Chondrocyte (in vitro differentiated cells): ENCODE results near the gene SLC24A4. TPM values are rescaled to one million over a fixed set of nuclear protein-coding genes. Genes with fewer than 3 reads are reported as not detected.

Experiments used
- DNase-seq: peaks from one replicate; pipeline ENCODE4 v3.0.0; 2021; ENCODE audit warnings: mixed read lengths, low spot score
- H3K27ac Mint-ChIP-seq: one replicate; pipeline ENCODE4 v1.8.0; 2021; ENCODE audit warnings: mild to moderate bottlenecking, moderate library complexity, mixed read lengths; ENCODE audit not compliant: unreplicated experiment
- H3K27me3 Mint-ChIP-seq: 2 replicates; pipeline ENCODE4 v1.8.0; 2021; ENCODE audit warnings: low read depth, mixed read lengths
- H3K36me3 Mint-ChIP-seq: 2 replicates; pipeline ENCODE4 v1.8.0; 2021; ENCODE audit warnings: low read depth, mixed read lengths
- H3K4me1 Mint-ChIP-seq: 2 replicates; pipeline ENCODE4 v1.8.0; 2021; ENCODE audit warnings: low read depth, mild to moderate bottlenecking, mixed read lengths
- H3K4me3 Mint-ChIP-seq: one replicate; pipeline ENCODE4 v1.8.0; 2021; ENCODE audit warnings: mild to moderate bottlenecking, moderate library complexity, mixed read lengths; ENCODE audit not compliant: unreplicated experiment
- H3K9me3 Mint-ChIP-seq: 2 replicates; pipeline ENCODE4 v1.8.0; 2021; ENCODE audit warnings: low read depth, mixed read lengths
- CTCF ChIP-seq: fragments of 200-600 bp; sonication (generic); IDR thresholded peaks from 2 replicates; pipeline ENCODE4 v1.5.0; 2021; ENCODE audit warnings: antibody characterized with exemption, mild to moderate bottlenecking, moderate library complexity
- total RNA-seq: library from RNA; stranded (reverse); gene quantifications from 3 replicates; pipeline ENCODE4 v1.2.1, GENCODE V29; 2021

The SLC24A4 gene
- total RNA-seq, 1 donor from 2014 or later: 0.37 TPM

- H3K4me1 Mint-ChIP-seq: peaks cover 3% of the 10 kb centered on the region
- H3K27me3 Mint-ChIP-seq: peaks cover 10% of the 10 kb centered on the region
- DNase-seq: no peak
- no peak for TF ChIP-seq CTCF
- no peak overlapping the region for H3K4me3 Mint-ChIP-seq
- no peaks in the 10 kb centered on the region for H3K9me3 Mint-ChIP-seq
- no peak overlapping the region for H3K27ac Mint-ChIP-seq
- H3K36me3 Mint-ChIP-seq: no peaks in the 10 kb centered on the region
Observed at GRCh38 chr14:92309968-92310530, 12.9 kb upstream of the SLC24A4 start.

- H3K36me3 Mint-ChIP-seq: no peaks in the 10 kb centered on the region
- H3K27ac Mint-ChIP-seq: no peak overlapping the region
- TF ChIP-seq CTCF: no peak
- H3K27me3 Mint-ChIP-seq: peaks cover 14% of the 10 kb centered on the region
- peaks cover 3% of the 10 kb centered on the region for H3K4me1 Mint-ChIP-seq
- no peak for DNase-seq
- H3K9me3 Mint-ChIP-seq: no peaks in the 10 kb centered on the region
- no peak overlapping the region for H3K4me3 Mint-ChIP-seq
Observed at GRCh38 chr14:92310776-92311375, 12.1 kb upstream of the SLC24A4 start.

- TF ChIP-seq CTCF: no peak
- peaks cover 2% of the 10 kb centered on the region for H3K36me3 Mint-ChIP-seq
- no peak for DNase-seq
- no peak overlapping the region for H3K4me3 Mint-ChIP-seq
- no peaks in the 10 kb centered on the region for H3K4me1 Mint-ChIP-seq
- H3K27me3 Mint-ChIP-seq: peaks cover 37% of the 10 kb centered on the region
- H3K9me3 Mint-ChIP-seq: no peaks in the 10 kb centered on the region
- H3K27ac Mint-ChIP-seq: no peak overlapping the region
Observed at GRCh38 chr14:92314182-92314581, 8.8 kb upstream of the SLC24A4 start.

DNA sequence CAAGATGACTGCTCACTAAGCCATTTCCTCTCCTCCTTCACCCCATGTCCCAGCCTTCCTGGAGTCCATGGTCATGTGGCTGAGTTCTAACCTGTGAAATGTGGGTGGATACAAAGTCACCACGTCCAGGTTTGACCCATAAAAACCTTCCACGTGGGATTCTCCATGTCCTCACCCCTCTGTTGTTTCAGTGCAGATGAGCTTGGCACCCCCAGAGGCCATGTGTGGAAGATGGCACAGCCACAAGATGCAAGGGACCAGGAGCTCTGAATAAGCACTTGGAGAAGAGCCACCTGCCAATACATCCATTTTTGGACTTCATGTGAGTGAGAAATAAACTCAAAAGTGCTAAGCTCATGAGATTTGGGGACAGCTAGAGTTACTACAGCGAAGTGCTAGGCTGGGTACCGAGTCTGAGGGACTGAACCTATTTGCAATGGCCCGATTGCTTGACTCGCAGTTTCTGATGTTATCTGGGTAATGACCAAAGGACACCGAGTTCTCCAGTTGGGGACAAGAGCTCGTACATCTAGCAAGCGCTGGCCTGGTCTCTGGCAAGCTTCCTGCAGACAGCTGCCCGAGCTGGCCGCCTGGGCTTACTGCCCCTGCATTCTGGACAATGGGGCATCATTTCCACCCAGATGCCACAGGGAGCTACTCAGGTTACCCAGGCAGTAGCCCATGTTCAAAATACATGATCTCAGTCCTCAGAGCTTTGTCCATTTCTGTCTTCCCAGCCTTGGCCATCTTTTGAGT, 7.7 kb upstream of the SLC24A4 start:
- Mint-ChIP-seq H3K27ac (no peak overlapping the region), H3K9me3 (no peaks in the 10 kb centered on the region), H3K4me1 (no peaks in the 10 kb centered on the region), H3K36me3 (peaks cover 2% of the 10 kb centered on the region), H3K4me3 (no peak overlapping the region), H3K27me3 (peaks cover 45% of the 10 kb centered on the region)
- no peak for TF ChIP-seq CTCF
- no peak for DNase-seq

GRCh38 chr14:92316176-92316575, 6.8 kb upstream of the SLC24A4 start:
- peaks cover 49% of the 10 kb centered on the region for H3K27me3 Mint-ChIP-seq
- no peak overlapping the region for H3K27ac Mint-ChIP-seq
- no peaks in the 10 kb centered on the region for H3K4me1 Mint-ChIP-seq
- TF ChIP-seq CTCF: no peak
- DNase-seq: no peak
- H3K36me3 Mint-ChIP-seq: peaks cover 2% of the 10 kb centered on the region
- H3K9me3 Mint-ChIP-seq: no peaks in the 10 kb centered on the region
- H3K4me3 Mint-ChIP-seq: no peak overlapping the region
